Measurements from ENCODE around the gene GYS1.

DNA sequence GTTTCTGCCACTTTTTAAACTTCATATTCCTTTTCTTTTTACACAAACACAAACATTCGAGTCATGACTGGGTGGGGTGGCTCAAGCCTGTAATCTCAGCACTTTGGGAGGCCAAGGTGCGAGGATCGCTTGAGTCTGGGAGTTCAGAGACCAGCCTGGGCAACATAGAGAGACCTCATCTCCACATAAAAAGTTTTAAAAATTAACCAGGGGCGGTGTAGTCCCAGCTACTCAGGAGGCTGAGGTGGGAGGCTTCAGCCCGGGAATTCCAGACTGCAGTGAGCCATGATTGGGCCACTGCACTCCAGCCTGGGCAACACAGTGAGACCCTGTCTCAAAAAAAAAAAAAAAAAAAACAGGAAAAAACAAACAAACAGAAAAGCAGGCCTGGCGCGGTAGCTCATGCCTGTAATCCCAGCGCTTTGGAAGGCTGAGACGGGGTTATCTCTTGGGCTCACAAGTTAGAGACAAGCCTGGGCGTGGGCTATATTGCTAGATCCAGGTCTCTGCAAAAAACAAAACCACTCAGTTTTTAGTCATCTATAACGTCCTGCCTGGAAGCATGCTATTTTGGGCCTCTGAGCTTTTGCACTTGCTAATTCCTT is 39.0 kb downstream of the GYS1 start:
- TF ChIP-seq, protein P1, sequence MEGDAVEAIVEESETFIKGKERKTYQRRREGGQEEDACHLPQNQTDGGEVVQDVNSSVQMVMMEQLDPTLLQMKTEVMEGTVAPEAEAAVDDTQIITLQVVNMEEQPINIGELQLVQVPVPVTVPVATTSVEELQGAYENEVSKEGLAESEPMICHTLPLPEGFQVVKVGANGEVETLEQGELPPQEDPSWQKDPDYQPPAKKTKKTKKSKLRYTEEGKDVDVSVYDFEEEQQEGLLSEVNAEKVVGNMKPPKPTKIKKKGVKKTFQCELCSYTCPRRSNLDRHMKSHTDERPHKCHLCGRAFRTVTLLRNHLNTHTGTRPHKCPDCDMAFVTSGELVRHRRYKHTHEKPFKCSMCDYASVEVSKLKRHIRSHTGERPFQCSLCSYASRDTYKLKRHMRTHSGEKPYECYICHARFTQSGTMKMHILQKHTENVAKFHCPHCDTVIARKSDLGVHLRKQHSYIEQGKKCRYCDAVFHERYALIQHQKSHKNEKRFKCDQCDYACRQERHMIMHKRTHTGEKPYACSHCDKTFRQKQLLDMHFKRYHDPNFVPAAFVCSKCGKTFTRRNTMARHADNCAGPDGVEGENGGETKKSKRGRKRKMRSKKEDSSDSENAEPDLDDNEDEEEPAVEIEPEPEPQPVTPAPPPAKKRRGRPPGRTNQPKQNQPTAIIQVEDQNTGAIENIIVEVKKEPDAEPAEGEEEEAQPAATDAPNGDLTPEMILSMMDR (IDR thresholded peaks at IDR 0.05; ENCODE audit: poor library complexity, severe bottlenecking) = no peak
- no peak for TF ChIP-seq MXI1 (conservative IDR thresholded peaks at IDR 0.05; ENCODE audit: poor library complexity, severe bottlenecking)
